K562 (cell line): Measurements from ENCODE around the gene SAE1. TPM values are rescaled to one million over a fixed set of nuclear protein-coding genes. Genes with fewer than 3 reads are reported as not detected.

Experiments
- CBFB ChIP-seq: sonication (generic); formaldehyde crosslinking; IDR thresholded peaks from 2 replicates; pipeline ENCODE4 v1.4.0; 2020; ENCODE audit warnings: mild to moderate bottlenecking, missing genetic modification reagents
- CLOCK ChIP-seq: fragments of 250-450 bp; sonication (Bioruptor Pico); IDR thresholded peaks from 2 replicates; pipeline ENCODE4 v1.4.0; 2020; ENCODE audit warnings: mild to moderate bottlenecking, moderate library complexity, borderline replicate concordance
- CTBP1 ChIP-seq: fragments of 450-650 bp; IDR thresholded peaks from 2 replicates; pipeline ENCODE4 v1.6.1; 2016; ENCODE audit warnings: borderline replicate concordance
- DEAF1 ChIP-seq: fragments of 450-650 bp; formaldehyde crosslinking; IDR thresholded peaks from 2 replicates; pipeline ENCODE4 v1.4.0; 2020; ENCODE audit warnings: mild to moderate bottlenecking, moderate library complexity
- E2F1 ChIP-seq: sonication (generic); formaldehyde crosslinking; IDR thresholded peaks from 2 replicates; pipeline ENCODE4 v1.8.1; 2023; ENCODE audit warnings: mild to moderate bottlenecking, missing genetic modification reagents, moderate library complexity
- ELK3 ChIP-seq: fragments of 450-650 bp; formaldehyde crosslinking; IDR thresholded peaks from 2 replicates; pipeline ENCODE4 v1.4.0; 2020; ENCODE audit warnings: mild to moderate bottlenecking
- HDAC3 ChIP-seq: fragments of 450-650 bp; IDR thresholded peaks from 2 replicates; pipeline ENCODE4 v1.6.1; 2018; ENCODE audit warnings: borderline replicate concordance, mild to moderate bottlenecking, moderate library complexity; ENCODE audit not compliant: partially characterized antibody
- LEF1 ChIP-seq: fragments of 450-650 bp; IDR thresholded peaks from 2 replicates; pipeline ENCODE4 v1.6.1; 2016; ENCODE audit warnings: mild to moderate bottlenecking
- MITF ChIP-seq: IDR thresholded peaks from 2 replicates; pipeline ENCODE4 v1.6.1; 2014; ENCODE audit warnings: antibody characterized with exemption
- MYNN ChIP-seq, 2 experiments: sonication (generic); formaldehyde crosslinking in 1 of 2; IDR thresholded peaks; 2 replicates each; pipeline versions ENCODE4 v1.5.0 to v1.6.1; 2016 to 2020; ENCODE audit warnings: antibody characterized with exemption in 1 of 2, missing genetic modification reagents in 1 of 2
- PRMT5 ChIP-seq: sonication (generic); formaldehyde crosslinking; IDR thresholded peaks from 2 replicates; pipeline ENCODE4 v1.5.0; 2020; ENCODE audit warnings: missing genetic modification reagents
- RBM15 ChIP-seq: fragments of 200-400 bp; formaldehyde crosslinking; IDR thresholded peaks from 2 replicates; pipeline ENCODE4 v1.6.1; 2018; ENCODE audit warnings: mild to moderate bottlenecking, low read length, moderate library complexity; ENCODE audit not compliant: insufficient read depth
- U2AF2 ChIP-seq: fragments of 200-400 bp; formaldehyde crosslinking; optimal IDR thresholded peaks from 2 replicates; pipeline ENCODE3; 2017; ENCODE audit warnings: low read depth, mild to moderate bottlenecking, low read length
- XRCC4 ChIP-seq: IDR thresholded peaks from one replicate; pipeline ENCODE4 v1.6.1; 2011; ENCODE audit not compliant: insufficient read depth, insufficient read length; ENCODE audit errors: extremely low read depth
- ZNF398 ChIP-seq: fragments of 250-450 bp; sonication (Bioruptor Pico); IDR thresholded peaks from 2 replicates; pipeline ENCODE4 v1.8.0; 2021; ENCODE audit warnings: moderate library complexity, mild to moderate bottlenecking, inconsistent platforms
- polyA plus RNA-seq, 8 experiments: library from polyadenylated mRNA; depleted of rRNA in 4 of 8; stranded (reverse) in 5 of 8; unstranded in 3 of 8; fragments of >200 nt; fragmentation: Nextera tagmentation in 2 of 8; fragmentation: Illumina TruSeq in 1 of 8; extraction: Ambion mirVana in 2 of 8; extraction: Trizol in 1 of 8; gene quantifications; 2 replicates each; pipeline versions ENCODE4 v1.2.1 to v1.2.3, GENCODE V29; 2011 to 2014; ENCODE audit warnings: inconsistent platforms in 1 of 8, missing spikeins in 1 of 8
- total RNA-seq, 7 experiments: library from RNA; depleted of rRNA in 6 of 7; stranded (reverse); fragments of >200 nt in 6 of 7; fragmentation: Illumina TruSeq in 2 of 7; extraction: Trizol in 2 of 7; gene quantifications; 2 replicates each; pipeline versions ENCODE4 v1.2.1 to v1.2.3, GENCODE V29; 2011 to 2021; ENCODE audit warnings: low replicate concordance in 1 of 7

The SAE1 gene
- total and polyA plus RNA-seq, 9 of the 15 experiments (the other 6 are each of a cell fraction or from before 2014, with no cell fraction given) = 82.8 to 299 (median 217) TPM

GRCh38 chr19:47231215-47232054 lies 100.8 kb downstream of the SAE1 start (continued):
- TF ChIP-seq ELK3 (CRISPR knock-in tag) (no peak), PRMT5 (CRISPR knock-in tag) (no peak), HDAC3 (no peak), ZNF398 (CRISPR knock-in tag) (no peak), LEF1 (0 out of 2 replicates have a peak, but pooled peaks have one; percentile 12), CTBP1 (peak; percentile 69; the same call in 1 of the 2 replicates), CLOCK (CRISPR knock-in tag) (no peak), XRCC4 (no peak), CBFB (peak; percentile 60; the same call in 1 of the 2 replicates), DEAF1 (CRISPR knock-in tag) (no peak), E2F1 (CRISPR knock-in tag) (no peak), MYNN (IDR thresholded peaks at IDR 0.05) (no peak), MYNN (CRISPR knock-in tag; IDR thresholded peaks at IDR 0.05) (no peak), RBM15 (no peak), MITF (peak; percentile 25; the same call in 1 of the 2 replicates), U2AF2 (no peak)
